ENCODE results near the gene GET4. TPM values are rescaled to one million over a fixed set of nuclear protein-coding genes. Genes with fewer than 3 reads are reported as not detected.

The GET4 gene
- total RNA-seq, 1 experiment from 2014 or later: 130 TPM

- no peak overlapping the region for H3K4me3 Mint-ChIP-seq (ENCODE audit: unreplicated experiment)
- peaks cover 9% of the 10 kb centered on the region; the same call in 1 of the 2 replicates for H3K9me3 ChIP-seq
- peak in 1 of 2 experiments; percentile 30 for DNase-seq
- H3K4me1 ChIP-seq: no peaks in the 10 kb centered on the region
- TF ChIP-seq CTCF (IDR thresholded peaks at IDR 0.05; ENCODE audit: insufficient read depth in 1 of 2, low read depth in 1 of 2, low read length in 1 of 2, severe bottlenecking in 1 of 2, unreplicated experiment in 1 of 2): no peak
- POLR2A ChIA-PET: interaction anchor here (0.6 kb wide), 1 partner anchor 38 kb away, joined by 3 read pairs; no protein-coding TSS in a partner anchor
- no peaks in the 10 kb centered on the region for H3K27me3 Mint-ChIP-seq (ENCODE audit: insufficient read depth, unreplicated experiment)
- H3K27me3 ChIP-seq (replicated peaks; ENCODE audit: control insufficient read depth, insufficient read depth, low read length): no peaks in the 10 kb centered on the region
- CTCF ChIA-PET: no interaction called here
- peaks cover 17% of the 10 kb centered on the region for H3K9me3 Mint-ChIP-seq (ENCODE audit: unreplicated experiment)
- H3K4me1 Mint-ChIP-seq (ENCODE audit: low read depth, unreplicated experiment): no peaks in the 10 kb centered on the region
- H3K27ac Mint-ChIP-seq (ENCODE audit: unreplicated experiment): peak overlapping the region; percentile 15
- peaks cover 1% of the 10 kb centered on the region for H3K36me3 ChIP-seq (ENCODE audit: control insufficient read depth, insufficient read depth, low read length)
- no peak overlapping the region for H3K4me3 ChIP-seq (ENCODE audit: low read depth, low read length)
- peaks cover 32% of the 10 kb centered on the region for H3K36me3 Mint-ChIP-seq (ENCODE audit: insufficient read depth, unreplicated experiment)
- intact Hi-C loops (cut with micrococcal nuclease; ENCODE audit: unreplicated experiment): no loop called here
- no TSS peak for BruUV-seq (replicated peaks)
These were observed 61.6 kb downstream of the GET4 start for GRCh38 chr7:937856-938484.

DNA sequence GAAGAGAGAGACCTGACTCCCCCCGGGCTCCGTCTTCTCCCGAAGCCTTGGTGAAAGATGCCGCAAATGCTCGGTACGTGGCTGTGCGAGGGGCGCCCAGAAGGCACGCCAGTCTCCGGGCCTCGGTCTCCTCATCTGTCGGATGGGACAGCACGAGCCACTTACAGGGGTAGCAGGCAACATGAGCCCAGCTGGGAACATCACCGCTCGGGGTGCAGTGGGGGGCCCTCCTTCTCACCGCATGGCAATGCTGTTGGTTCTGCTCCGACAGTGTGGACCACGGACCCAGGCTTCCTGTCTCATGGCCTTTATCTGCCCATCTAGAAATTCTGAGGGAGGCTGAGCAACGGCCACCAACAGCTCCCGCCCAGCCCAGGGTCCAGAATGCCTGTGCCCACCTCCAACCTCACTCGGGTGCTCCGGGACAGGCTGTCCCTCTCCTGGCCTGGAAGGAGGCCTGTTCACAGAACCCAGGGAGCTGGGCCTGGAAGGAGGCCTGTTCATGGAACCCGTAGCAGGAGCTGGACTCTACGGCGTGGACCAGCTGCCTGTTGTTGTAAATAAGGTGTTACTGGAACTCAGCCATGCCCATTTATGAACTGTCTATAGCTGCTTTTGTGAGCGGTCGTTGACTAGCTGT, 62.3 kb downstream of the GET4 start:
- POLR2A ChIA-PET: no interaction called here

DNA sequence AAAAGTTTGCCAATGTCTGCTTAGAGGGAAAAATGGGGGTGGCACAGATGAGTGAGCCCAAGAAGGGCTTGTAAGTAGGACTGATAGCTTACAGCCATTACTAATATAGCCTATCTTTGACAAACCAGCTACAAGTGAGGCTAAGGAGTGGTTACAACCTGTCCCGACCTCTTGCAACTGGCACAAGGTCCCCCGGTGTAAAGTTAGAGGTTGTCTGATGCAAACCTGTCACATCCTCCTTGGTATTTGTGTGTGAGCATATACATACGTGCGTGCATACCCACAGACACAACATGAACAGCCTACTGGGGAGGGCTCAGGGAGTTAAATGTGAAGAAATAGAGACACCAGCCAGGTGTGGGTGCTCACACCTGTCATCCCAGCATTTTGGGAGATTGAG, 63.5 kb downstream of the GET4 start:
- Mint-ChIP-seq H3K27ac (ENCODE audit: unreplicated experiment) (no peak overlapping the region), H3K36me3 (ENCODE audit: insufficient read depth, unreplicated experiment) (peaks cover 23% of the 10 kb centered on the region), H3K4me3 (ENCODE audit: unreplicated experiment) (no peak overlapping the region), H3K27me3 (ENCODE audit: insufficient read depth, unreplicated experiment) (no peaks in the 10 kb centered on the region), H3K9me3 (ENCODE audit: unreplicated experiment) (peaks cover 17% of the 10 kb centered on the region), H3K4me1 (ENCODE audit: low read depth, unreplicated experiment) (no peaks in the 10 kb centered on the region)
- Histone ChIP-seq H3K27me3 (replicated peaks; ENCODE audit: control insufficient read depth, insufficient read depth, low read length) (no peaks in the 10 kb centered on the region), H3K4me3 (ENCODE audit: low read depth, low read length) (no peak overlapping the region), H3K36me3 (ENCODE audit: control insufficient read depth, insufficient read depth, low read length) (peaks cover 1% of the 10 kb centered on the region), H3K4me1 (peaks cover 5% of the 10 kb centered on the region), H3K9me3 (peaks cover 9% of the 10 kb centered on the region; the same call in 1 of the 2 replicates)
- no peak for TF ChIP-seq CTCF (IDR thresholded peaks at IDR 0.05; ENCODE audit: insufficient read depth in 1 of 2, low read depth in 1 of 2, low read length in 1 of 2, severe bottlenecking in 1 of 2, unreplicated experiment in 1 of 2)
- no TSS peak for BruUV-seq (replicated peaks)
- POLR2A ChIA-PET: no interaction called here
- CTCF ChIA-PET: interaction anchor here (0.7 kb wide), 1 partner anchor 1795 kb away, joined by 3 read pairs; no protein-coding TSS in a partner anchor
- intact Hi-C loops (cut with micrococcal nuclease; ENCODE audit: unreplicated experiment): no loop called here
- DNase-seq: no peak

More for the DNA sequence above, 62.3 kb downstream of the GET4 start:
- peaks cover 32% of the 10 kb centered on the region for H3K36me3 Mint-ChIP-seq (ENCODE audit: insufficient read depth, unreplicated experiment)
- peaks cover 17% of the 10 kb centered on the region for H3K9me3 Mint-ChIP-seq (ENCODE audit: unreplicated experiment)
- intact Hi-C loops (cut with micrococcal nuclease; ENCODE audit: unreplicated experiment): no loop called here
- Histone ChIP-seq H3K36me3 (ENCODE audit: control insufficient read depth, insufficient read depth, low read length) (peaks cover 1% of the 10 kb centered on the region), H3K4me3 (ENCODE audit: low read depth, low read length) (no peak overlapping the region), H3K27me3 (replicated peaks; ENCODE audit: control insufficient read depth, insufficient read depth, low read length) (no peaks in the 10 kb centered on the region), H3K9me3 (peaks cover 9% of the 10 kb centered on the region; the same call in 1 of the 2 replicates), H3K4me1 (no peaks in the 10 kb centered on the region)
- H3K4me3 Mint-ChIP-seq (ENCODE audit: unreplicated experiment): no peak overlapping the region
- no TSS peak for BruUV-seq (replicated peaks)
- no peak for TF ChIP-seq CTCF (IDR thresholded peaks at IDR 0.05; ENCODE audit: insufficient read depth in 1 of 2, low read depth in 1 of 2, low read length in 1 of 2, severe bottlenecking in 1 of 2, unreplicated experiment in 1 of 2)
- no peaks in the 10 kb centered on the region for H3K27me3 Mint-ChIP-seq (ENCODE audit: insufficient read depth, unreplicated experiment)
- H3K4me1 Mint-ChIP-seq (ENCODE audit: low read depth, unreplicated experiment): no peaks in the 10 kb centered on the region
- CTCF ChIA-PET: no interaction called here
- H3K27ac Mint-ChIP-seq (ENCODE audit: unreplicated experiment): peak overlapping the region; percentile 15
- DNase-seq: no peak
